Measurements from ENCODE around the gene SMARCC2.
"Not testable (repeated sequence)": the region's sequence is repeated elsewhere in the genome, so short reads cannot be mapped to it uniquely, and the experiment has no call there.

SMARCC2 gene

GRCh38 chr12:56118688-56119357 lies 70.5 kb downstream of the SMARCC2 start:
- no peak for DNase-seq

- peak; percentile 99 for DNase-seq
Measured at GRCh38 chr12:56117778-56118687, 71.2 kb downstream of the SMARCC2 start, which contains the start of gene ZC3H10. Gene ZC3H10, plus strand, starts transcription at chr12:56118266. Its CDS starts 2,297 bp downstream, at chr12:56120563.

- DNase-seq = not testable (repeated sequence)
Measured at GRCh38 chr12:56117082-56117706, 72.1 kb downstream of the SMARCC2 start.

GRCh38 chr12:56116267-56117081 lies 72.8 kb downstream of the SMARCC2 start, which contains the start of gene RPL41:
Gene RPL41, plus strand, starts transcription at chr12:56116633.
- peak; percentile 98 for DNase-seq

GRCh38 chr12:56115329-56115728 lies 74.0 kb downstream of the SMARCC2 start:
- DNase-seq = no peak

GRCh38 chr12:56114084-56114483 lies 75.2 kb downstream of the SMARCC2 start:
- no peak for DNase-seq
